Stomach (tissue), 4 donors: Measurements from ENCODE around the gene AP3B1.

ENCODE experiments used
- POLR2A ChIP-seq, 4 donors: fragments of 450-650 bp; IDR thresholded peaks; one replicate each; pipeline ENCODE4 v1.6.1; 2016; ENCODE audit warnings: antibody characterized with exemption in 4 of 4, control low read depth in 2 of 4, mild to moderate bottlenecking in 1 of 4, moderate library complexity in 1 of 4
- POLR2AphosphoS5 ChIP-seq, 3 donors: sonication (generic); formaldehyde crosslinking; IDR thresholded peaks; one replicate each; pipeline ENCODE4 v1.6.1; 2016; ENCODE audit warnings: antibody characterized with exemption in 3 of 3
- TF ChIP-seq, protein P1 (sequence below), 7 experiments: fragments of 450-650 bp in 4 of 7; fragments of 200-600 bp in 3 of 7; sonication (generic) in 3 of 7; IDR thresholded peaks; one replicate each; pipeline ENCODE4 v1.5.1; 2016 to 2019; ENCODE audit warnings: antibody characterized with exemption in 7 of 7, control low read depth in 2 of 7, mild to moderate bottlenecking in 1 of 7

DNA sequence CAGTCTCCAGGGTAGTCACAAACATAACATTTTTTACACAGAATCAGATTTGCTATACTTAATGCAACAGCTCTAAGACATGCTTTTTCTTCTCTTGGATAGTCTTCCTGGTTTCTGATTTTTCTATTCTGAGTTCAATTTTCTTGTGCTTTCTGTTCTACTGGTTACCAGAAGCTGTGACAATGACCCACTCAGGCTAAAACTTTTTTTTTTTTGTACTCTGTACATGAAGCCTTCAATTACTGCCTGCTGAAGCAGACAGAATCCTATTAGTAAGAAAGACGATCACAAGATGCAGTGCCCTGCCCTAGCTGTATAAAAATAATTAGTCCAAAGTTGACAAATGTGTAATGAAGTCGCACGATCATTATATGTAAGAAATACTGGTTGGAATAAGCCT is 287.3 kb downstream of the AP3B1 start:
- TF ChIP-seq POLR2AphosphoS5 (IDR thresholded peaks at IDR 0.05): no peak
- TF ChIP-seq, protein P1, sequence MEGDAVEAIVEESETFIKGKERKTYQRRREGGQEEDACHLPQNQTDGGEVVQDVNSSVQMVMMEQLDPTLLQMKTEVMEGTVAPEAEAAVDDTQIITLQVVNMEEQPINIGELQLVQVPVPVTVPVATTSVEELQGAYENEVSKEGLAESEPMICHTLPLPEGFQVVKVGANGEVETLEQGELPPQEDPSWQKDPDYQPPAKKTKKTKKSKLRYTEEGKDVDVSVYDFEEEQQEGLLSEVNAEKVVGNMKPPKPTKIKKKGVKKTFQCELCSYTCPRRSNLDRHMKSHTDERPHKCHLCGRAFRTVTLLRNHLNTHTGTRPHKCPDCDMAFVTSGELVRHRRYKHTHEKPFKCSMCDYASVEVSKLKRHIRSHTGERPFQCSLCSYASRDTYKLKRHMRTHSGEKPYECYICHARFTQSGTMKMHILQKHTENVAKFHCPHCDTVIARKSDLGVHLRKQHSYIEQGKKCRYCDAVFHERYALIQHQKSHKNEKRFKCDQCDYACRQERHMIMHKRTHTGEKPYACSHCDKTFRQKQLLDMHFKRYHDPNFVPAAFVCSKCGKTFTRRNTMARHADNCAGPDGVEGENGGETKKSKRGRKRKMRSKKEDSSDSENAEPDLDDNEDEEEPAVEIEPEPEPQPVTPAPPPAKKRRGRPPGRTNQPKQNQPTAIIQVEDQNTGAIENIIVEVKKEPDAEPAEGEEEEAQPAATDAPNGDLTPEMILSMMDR (IDR thresholded peaks at IDR 0.05): no peak
- no peak for TF ChIP-seq POLR2A (IDR thresholded peaks at IDR 0.05)
